Spleen (tissue), 11 donors: ENCODE results near the gene MIGA1. TPM values are rescaled to one million over a fixed set of nuclear protein-coding genes. Genes with fewer than 3 reads are reported as not detected.

ENCODE experiments used
- DNase-seq: peaks from one replicate; pipeline ENCODE4 v3.0.0-alpha.2; 2020
- H3K27ac ChIP-seq, 8 donors: fragments of 200-600 bp; sonication (generic) in 7 of 8; 1 replicate in 4 of 8; 2 replicates in 4 of 8; pipeline versions ENCODE4 v1.5.0 to v1.8.0; 2016 to 2021; ENCODE audit warnings: inconsistent platforms in 4 of 8, mild to moderate bottlenecking in 4 of 8, moderate library complexity in 1 of 8
- H3K27me3 ChIP-seq, 7 donors: fragments of 200-600 bp; sonication (generic) in 6 of 7; replicated peaks in 1 of 7; 1 replicate in 4 of 7; 2 replicates in 3 of 7; pipeline versions ENCODE4 v1.5.0 to v1.8.0; 2016 to 2021; ENCODE audit warnings: inconsistent platforms in 3 of 7, mild to moderate bottlenecking in 1 of 7
- H3K36me3 ChIP-seq, 6 donors: fragments of 200-600 bp; sonication (generic) in 5 of 6; 1 replicate in 4 of 6; 2 replicates in 2 of 6; pipeline versions ENCODE4 v1.5.0 to v1.8.0; 2016 to 2021; ENCODE audit warnings: inconsistent platforms in 2 of 6
- H3K4me1 ChIP-seq, 6 donors: fragments of 200-600 bp; sonication (generic) in 5 of 6; 1 replicate in 3 of 6; 2 replicates in 3 of 6; pipeline versions ENCODE4 v1.5.0 to v1.8.0; 2016 to 2021; ENCODE audit warnings: inconsistent platforms in 3 of 6
- H3K4me3 ChIP-seq, 8 donors: fragments of 200-600 bp; sonication (generic) in 7 of 8; 1 replicate in 4 of 8; 2 replicates in 4 of 8; pipeline versions ENCODE4 v1.5.0 to v1.8.0; 2016 to 2021; ENCODE audit warnings: inconsistent platforms in 4 of 8, mild to moderate bottlenecking in 4 of 8, moderate library complexity in 2 of 8
- H3K9me3 ChIP-seq, 8 donors: fragments of 200-600 bp; sonication (generic) in 7 of 8; 1 replicate in 4 of 8; 2 replicates in 4 of 8; pipeline versions ENCODE4 v1.5.0 to v1.8.0; 2016 to 2021; ENCODE audit warnings: inconsistent platforms in 4 of 8
- CTCF ChIP-seq, 11 experiments: fragments of 200-600 bp in 7 of 11; fragments of 450-650 bp in 4 of 11; sonication (generic) in 4 of 11; IDR thresholded peaks in 8 of 11; conservative IDR thresholded peaks in 3 of 11; 1 replicate in 7 of 11; 2 replicates in 4 of 11; pipeline versions ENCODE4 v1.4.0 to v1.8.0; 2016 to 2021; ENCODE audit warnings: antibody characterized with exemption in 11 of 11, inconsistent platforms in 4 of 11, mild to moderate bottlenecking in 1 of 11
- POLR2A ChIP-seq, 3 donors: fragments of 450-650 bp; IDR thresholded peaks; one replicate each; pipeline ENCODE4 v1.5.1; 2017; ENCODE audit warnings: antibody characterized with exemption in 3 of 3, mild to moderate bottlenecking in 1 of 3
- POLR2AphosphoS5 ChIP-seq, 3 donors: sonication (generic); formaldehyde crosslinking; IDR thresholded peaks; one replicate each; pipeline ENCODE4 v1.5.1; 2017; ENCODE audit warnings: antibody characterized with exemption in 3 of 3
- WGBS, 5 donors: extraction: QIAGEN DNeasy Blood & Tissue Kit in 3 of 5; methylation state at CpG; one replicate each; pipeline versions ENCODE4 v1.1.5 to v1.1.7; 2013 to 2018; 5-methylcytosine and 5-hydroxymethylcytosine counted together
- intact Hi-C: fragments of 100-400 bp; cut with DNase I; formaldehyde crosslinking; loops from one replicate; pipeline ENCODE4 v1.15.0; 2023; ENCODE audit warnings: low total_unique reads
- polyA plus RNA-seq, 3 donors: library from polyadenylated mRNA; stranded (reverse); fragments of 200-250 nt; gene quantifications; one replicate each; pipeline ENCODE4 v1.2.1, GENCODE V29; 2013
- total RNA-seq, 7 donors: library from RNA; depleted of rRNA in 3 of 7; stranded (reverse); fragments of >200 nt in 3 of 7; fragmentation: NEBNext Ultra II Directional in 4 of 7; extraction: Animal tissue kit (Norgen Biotek cat#: 25700) in 4 of 7; gene quantifications; one replicate each; pipeline versions ENCODE4 v1.1.0 to v1.2.1, GENCODE V29; 2016 to 2021
- donor health status: healthy with polysubstance abuse.
- donor health status: DM: no; HTN: no; CAD: no; lungs with moderate emphysema.
- donor health status: DM: no; HTN: no; CAD: no.
- donor health status: Bipolar disorder and iron deficiency.
- donor health status: healthy.
- donor health status: DM: no; HTN: no; CAD: no.
- donor health status: DM: yes; HTN: yes; CAD: no.

Gene MIGA1
- total and polyA plus RNA-seq, 10 donors, result 2.4 to 20.2 (median 16.5) TPM

GRCh38 chr1:77872645-77873044, 93.2 kb downstream of the MIGA1 start:
- 94 to 98% (median 97%) methylated on average over 1 of the region's 1 CpG for WGBS, 5 donors
- no peak for DNase-seq
- intact Hi-C loops, result no loop called here
- no peak overlapping the region for H3K4me3 ChIP-seq
- TF ChIP-seq CTCF (IDR thresholded peaks at IDR 0.05 in 8 of 11, conservative IDR thresholded peaks at IDR 0.05 in 3 of 11) (no peak), POLR2AphosphoS5 (IDR thresholded peaks at IDR 0.05) (no peak), POLR2A (IDR thresholded peaks at IDR 0.05) (no peak)
- no peaks in the 10 kb centered on the region for H3K27me3 ChIP-seq
- no peaks in the 10 kb centered on the region for H3K9me3 ChIP-seq
- no peak overlapping the region for H3K27ac ChIP-seq
- H3K4me1 ChIP-seq, result no peaks in the 10 kb centered on the region
- H3K36me3 ChIP-seq, result peaks cover 0 to 63% (median 26%) of the 10 kb centered on the region in 6 donors

DNA sequence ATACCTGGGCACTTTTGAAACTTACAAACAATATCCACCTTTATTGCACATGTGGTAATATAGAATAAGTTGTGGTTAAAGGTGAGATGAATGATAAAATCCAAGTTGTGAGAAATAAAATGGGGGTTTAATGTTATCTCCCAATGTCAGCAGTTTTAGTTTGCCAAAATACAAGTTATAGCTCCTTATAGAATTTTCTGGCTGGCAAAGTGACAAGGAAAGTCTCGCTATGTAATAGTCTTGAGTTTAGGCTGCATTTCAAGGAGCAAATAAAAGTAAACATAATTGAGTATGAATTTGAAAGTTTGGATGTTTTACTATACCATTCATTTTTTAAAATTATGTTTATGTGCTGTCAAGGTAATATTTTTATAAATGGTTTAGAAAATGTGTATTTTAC, 94.0 kb downstream of the MIGA1 start:
- intact Hi-C loops, result no loop called here
- TF ChIP-seq CTCF (IDR thresholded peaks at IDR 0.05 in 8 of 11, conservative IDR thresholded peaks at IDR 0.05 in 3 of 11) (no peak), POLR2A (IDR thresholded peaks at IDR 0.05) (no peak), POLR2AphosphoS5 (IDR thresholded peaks at IDR 0.05) (no peak)
- peaks cover 0 to 56% (median 18%) of the 10 kb centered on the region in 6 donors for H3K36me3 ChIP-seq
- H3K27ac ChIP-seq, result no peak overlapping the region
- no peak overlapping the region for H3K4me3 ChIP-seq
- no peaks in the 10 kb centered on the region for H3K27me3 ChIP-seq
- 96 to 100% (median 98%) methylated on average over 1 of the region's 1 CpG for WGBS, 5 donors
- no peaks in the 10 kb centered on the region for H3K4me1 ChIP-seq
- H3K9me3 ChIP-seq, result no peaks in the 10 kb centered on the region
- no peak for DNase-seq

GRCh38 chr1:77874804-77875445, 95.5 kb downstream of the MIGA1 start:
- 94 to 99% (median 98%) methylated on average over 4 of the region's 4 CpGs for WGBS, 5 donors
- no peak for DNase-seq
- Histone ChIP-seq H3K4me3 (no peak overlapping the region), H3K9me3 (no peaks in the 10 kb centered on the region), H3K4me1 (no peaks in the 10 kb centered on the region), H3K36me3 (peaks cover 0 to 53% (median 15%) of the 10 kb centered on the region in 6 donors), H3K27ac (no peak overlapping the region), H3K27me3 (no peaks in the 10 kb centered on the region)
- intact Hi-C loops, result no loop called here
- TF ChIP-seq CTCF (IDR thresholded peaks at IDR 0.05 in 8 of 11, conservative IDR thresholded peaks at IDR 0.05 in 3 of 11) (no peak), POLR2AphosphoS5 (IDR thresholded peaks at IDR 0.05) (no peak), POLR2A (IDR thresholded peaks at IDR 0.05) (no peak)

GRCh38 chr1:77876884-77877283, 97.4 kb downstream of the MIGA1 start:
- peaks cover 0 to 52% (median 15%) of the 10 kb centered on the region in 6 donors for H3K36me3 ChIP-seq
- no peak overlapping the region for H3K27ac ChIP-seq
- no peaks in the 10 kb centered on the region for H3K4me1 ChIP-seq
- H3K9me3 ChIP-seq, result no peaks in the 10 kb centered on the region
- DNase-seq, result no peak
- TF ChIP-seq POLR2AphosphoS5 (IDR thresholded peaks at IDR 0.05) (no peak), POLR2A (IDR thresholded peaks at IDR 0.05) (no peak), CTCF (IDR thresholded peaks at IDR 0.05 in 8 of 11, conservative IDR thresholded peaks at IDR 0.05 in 3 of 11) (no peak)
- intact Hi-C loops, result no loop called here
- no peak overlapping the region for H3K4me3 ChIP-seq
- 91 to 97% (median 96%) methylated on average over 4 of the region's 4 CpGs for WGBS, 5 donors
- no peaks in the 10 kb centered on the region for H3K27me3 ChIP-seq
